Body of pancreas (tissue), 4 donors: ENCODE results near the gene CFAP54. TPM values are rescaled to one million over a fixed set of nuclear protein-coding genes. Genes with fewer than 3 reads are reported as not detected.

Source experiments
- ATAC-seq: fragments of 150-250 bp; one replicate; pipeline ENCODE4 v1.9.1; 2016
- DNase-seq, 4 donors: peaks; one replicate each; pipeline ENCODE4 v3.0.0-alpha.2; 2019
- H3K27ac ChIP-seq, 4 donors: fragments of 200-600 bp; sonication (generic); 1 replicate in 3 of 4; 2 replicates in 1 of 4; pipeline versions ENCODE4 v1.5.1 to v1.6.1; 2016 to 2019; ENCODE audit warnings: mild to moderate bottlenecking in 1 of 4, mixed read lengths in 1 of 4, moderate library complexity in 1 of 4
- H3K27me3 ChIP-seq, 2 donors: fragments of 200-600 bp; sonication (generic); one replicate each; pipeline ENCODE4 v1.6.0; 2016; ENCODE audit warnings: mild to moderate bottlenecking in 1 of 2
- H3K36me3 ChIP-seq, 2 donors: fragments of 200-600 bp; sonication (generic); replicated peaks in 1 of 2; 2 replicates each; pipeline ENCODE4 v1.5.1; 2016; ENCODE audit warnings: low read depth in 2 of 2; ENCODE audit not compliant: insufficient read depth in 1 of 2
- H3K4me1 ChIP-seq: fragments of 200-600 bp; sonication (generic); one replicate; pipeline ENCODE4 v1.6.0; 2016
- H3K4me3 ChIP-seq, 2 donors: fragments of 200-600 bp; sonication (generic); 1 replicate in 1 of 2; 2 replicates in 1 of 2; pipeline ENCODE4 v1.5.1; 2016 to 2019
- H3K9me3 ChIP-seq, 3 donors: fragments of 200-600 bp; sonication (generic); 1 replicate in 2 of 3; 2 replicates in 1 of 3; pipeline ENCODE4 v1.5.1; 2016
- CTCF ChIP-seq, 7 experiments: fragments of 450-650 bp in 4 of 7; fragments of 200-600 bp in 3 of 7; sonication (generic) in 3 of 7; IDR thresholded peaks; one replicate each; pipeline ENCODE4 v1.5.1; 2016 to 2019; ENCODE audit warnings: antibody characterized with exemption in 7 of 7
- POLR2A ChIP-seq, 3 donors: fragments of 450-650 bp; IDR thresholded peaks; one replicate each; pipeline ENCODE4 v1.6.1; 2016; ENCODE audit warnings: antibody characterized with exemption in 3 of 3, mild to moderate bottlenecking in 2 of 3
- WGBS, 2 donors: methylation state at CpG; one replicate each; pipeline ENCODE4 v1.1.5; 2017; 5-methylcytosine and 5-hydroxymethylcytosine counted together
- intact Hi-C: fragments of 100-400 bp; cut with DNase I; formaldehyde crosslinking; loops from one replicate; pipeline ENCODE4 v1.15.1; 2023
- total RNA-seq, 2 donors: library from RNA; depleted of rRNA; stranded (reverse); fragments of >200 nt; gene quantifications; one replicate each; pipeline ENCODE4 v1.1.0, GENCODE V29; 2016

The CFAP54 gene
- total RNA-seq, 2 donors from 2014 or later: 0.52 TPM; not detected in 1

DNA sequence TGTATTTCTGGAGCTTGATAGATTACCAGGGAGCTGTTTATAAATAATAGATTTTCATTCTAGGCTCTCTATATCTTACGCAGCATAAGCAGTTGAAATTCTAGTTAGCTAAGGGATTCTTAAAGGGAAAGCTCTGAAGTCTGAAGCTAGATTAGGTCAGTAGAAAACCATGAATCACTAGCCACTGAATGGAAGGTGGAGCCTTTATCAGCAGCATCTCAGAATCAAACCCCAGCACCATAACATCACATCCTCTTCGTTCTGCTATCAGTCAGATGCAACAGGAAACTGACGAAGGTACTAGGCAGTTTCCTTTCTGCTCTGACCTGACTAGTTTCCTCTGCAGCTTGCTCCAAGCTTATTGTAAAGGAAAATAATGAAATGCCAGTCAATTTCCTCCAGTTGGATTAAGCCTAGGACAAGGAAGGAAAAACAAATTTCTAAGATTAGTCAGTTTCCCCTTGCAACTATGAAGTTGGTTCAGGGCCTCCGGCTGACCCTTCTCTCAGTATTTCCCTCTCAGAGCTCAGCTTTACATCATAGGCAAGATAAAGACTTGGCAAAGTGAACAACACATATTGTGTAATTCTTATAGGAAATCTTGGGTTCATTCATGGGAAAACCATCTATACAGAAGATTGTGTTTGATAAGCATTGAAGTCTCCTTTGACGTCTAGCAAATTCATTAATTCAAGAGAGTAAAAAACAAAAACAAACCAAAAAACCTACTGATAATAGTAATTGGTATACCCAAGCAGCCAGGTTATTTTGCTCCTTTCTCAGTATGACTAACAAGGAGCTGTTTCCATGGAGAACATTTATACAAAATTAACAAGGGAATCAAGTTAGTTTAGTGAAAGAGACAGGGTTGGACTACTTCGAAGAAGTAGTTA lies 43.4 kb upstream of the CFAP54 start:
- ATAC-seq: peak; percentile 79
- Histone ChIP-seq H3K4me1 (no peaks in the 10 kb centered on the region), H3K27me3 (no peaks in the 10 kb centered on the region), H3K4me3 (no peak overlapping the region), H3K36me3 (no peaks in the 10 kb centered on the region), H3K9me3 (no peaks in the 10 kb centered on the region), H3K27ac (peak overlapping the region in 2 of 4 donors; percentile 25 to 44)
- TF ChIP-seq POLR2A (IDR thresholded peaks at IDR 0.05) (no peak), CTCF (IDR thresholded peaks at IDR 0.05) (no peak)
- intact Hi-C loops: no loop called here
- 53 to 61% methylated on average over 6 of the region's 6 CpGs for WGBS, 2 donors
- peak in 1 of 4 donors; percentile 4 for DNase-seq

DNA sequence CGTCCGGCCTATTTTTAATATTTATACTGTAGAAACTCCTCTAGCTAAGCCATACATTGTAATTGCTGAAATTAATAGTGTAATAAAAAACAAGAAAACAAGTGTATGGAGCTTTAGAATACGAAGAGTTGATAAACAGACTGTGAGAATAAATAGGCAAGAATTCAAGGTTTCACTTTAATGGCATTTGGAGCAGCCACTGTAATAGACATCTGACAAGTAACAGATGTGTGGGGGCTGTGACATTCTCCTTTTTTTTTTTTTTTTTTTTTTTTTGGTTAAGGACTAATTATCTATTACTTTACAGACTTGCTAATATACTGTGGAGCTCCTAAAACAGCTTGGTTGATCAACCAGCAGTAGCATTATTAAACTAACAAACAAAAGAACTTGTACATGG lies 42.1 kb upstream of the CFAP54 start:
- no peaks in the 10 kb centered on the region for H3K36me3 ChIP-seq
- no peaks in the 10 kb centered on the region for H3K27me3 ChIP-seq
- intact Hi-C loops: no loop called here
- TF ChIP-seq POLR2A (IDR thresholded peaks at IDR 0.05): no peak
- no peak for TF ChIP-seq CTCF (IDR thresholded peaks at IDR 0.05)
- WGBS, 2 donors: 90 to 96% methylated on average over 3 of the region's 3 CpGs
- no peak overlapping the region for H3K27ac ChIP-seq
- no peaks in the 10 kb centered on the region for H3K9me3 ChIP-seq
- H3K4me1 ChIP-seq: no peaks in the 10 kb centered on the region
- DNase-seq: no peak
- H3K4me3 ChIP-seq: no peak overlapping the region
- ATAC-seq: no peak

DNA sequence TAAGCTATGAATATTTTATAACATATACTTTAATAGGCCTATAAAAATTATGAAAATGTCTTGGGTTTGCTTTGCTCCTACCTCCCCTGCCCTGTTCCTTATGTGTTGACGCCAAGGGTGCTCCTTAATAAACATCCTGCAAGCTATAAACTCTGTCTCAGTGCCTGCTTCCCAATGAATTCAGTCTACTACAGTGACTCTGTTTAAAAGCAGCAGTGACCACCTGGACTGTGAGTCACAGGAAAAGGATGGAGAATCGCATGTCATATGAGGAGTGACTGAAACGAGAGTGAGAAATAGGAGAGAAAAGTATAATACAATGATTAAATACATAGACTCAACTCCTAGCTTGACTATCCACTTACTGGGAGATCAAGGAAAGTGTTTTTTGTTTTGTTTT lies 41.1 kb upstream of the CFAP54 start:
- intact Hi-C loops: no loop called here
- no peak overlapping the region for H3K27ac ChIP-seq
- TF ChIP-seq POLR2A (IDR thresholded peaks at IDR 0.05) (no peak), CTCF (IDR thresholded peaks at IDR 0.05) (no peak)
- H3K27me3 ChIP-seq: no peaks in the 10 kb centered on the region
- H3K4me3 ChIP-seq: no peak overlapping the region
- WGBS, 2 donors: 77 to 88% methylated on average over 3 of the region's 3 CpGs
- H3K9me3 ChIP-seq: no peaks in the 10 kb centered on the region
- H3K4me1 ChIP-seq: no peaks in the 10 kb centered on the region
- ATAC-seq (no peak), DNase-seq (no peak)
- H3K36me3 ChIP-seq: no peaks in the 10 kb centered on the region

GRCh38 chr12:96452261-96452922 lies 37.0 kb upstream of the CFAP54 start:
- no peak overlapping the region for H3K4me3 ChIP-seq
- intact Hi-C loops: no loop called here
- no peaks in the 10 kb centered on the region for H3K36me3 ChIP-seq
- H3K27me3 ChIP-seq: no peaks in the 10 kb centered on the region
- ATAC-seq: no peak
- DNase-seq: no peak
- no peaks in the 10 kb centered on the region for H3K4me1 ChIP-seq
- no peaks in the 10 kb centered on the region for H3K9me3 ChIP-seq
- WGBS, 2 donors: 67 to 72% methylated on average over 3 of the region's 3 CpGs
- no peak overlapping the region for H3K27ac ChIP-seq
- no peak for TF ChIP-seq CTCF (IDR thresholded peaks at IDR 0.05)
- TF ChIP-seq POLR2A (IDR thresholded peaks at IDR 0.05): no peak
